ENCODE measurements around the gene CDIPT. TPM values are rescaled to one million over a fixed set of nuclear protein-coding genes. Genes with fewer than 3 reads are reported as not detected.
A peak's percentile ranks its signal among the peaks of the same experiment; 100 is the strongest.

Gene CDIPT
- total RNA-seq, 1 donor from 2014 or later = 37.5 TPM

GRCh38 chr16:29904947-29905346, 41.9 kb upstream of the CDIPT start:
- H3K9me3 Mint-ChIP-seq = no peaks in the 10 kb centered on the region
- peaks cover 19% of the 10 kb centered on the region for H3K27me3 Mint-ChIP-seq (ENCODE audit: low read depth)
- TF ChIP-seq CTCF (conservative IDR thresholded peaks at IDR 0.05) = no peak
- H3K36me3 Mint-ChIP-seq (ENCODE audit: low read depth) = no peaks in the 10 kb centered on the region
- no peak overlapping the region for H3K27ac Mint-ChIP-seq (ENCODE audit: unreplicated experiment)
- peaks cover 5% of the 10 kb centered on the region for H3K4me1 Mint-ChIP-seq
- DNase-seq (ENCODE audit: low read depth, low spot score) = no peak
- H3K4me3 Mint-ChIP-seq = no peak overlapping the region

GRCh38 chr16:29903590-29903989, 40.6 kb upstream of the CDIPT start:
- no peak for TF ChIP-seq CTCF (conservative IDR thresholded peaks at IDR 0.05)
- no peak overlapping the region for H3K27ac Mint-ChIP-seq (ENCODE audit: unreplicated experiment)

GRCh38 chr16:29901607-29901945, 38.5 kb upstream of the CDIPT start:
- no peak for TF ChIP-seq CTCF (conservative IDR thresholded peaks at IDR 0.05)
- DNase-seq (ENCODE audit: low read depth, low spot score) = no peak
- Mint-ChIP-seq H3K4me1 (peaks cover 16% of the 10 kb centered on the region), H3K4me3 (peak overlapping the region; percentile 22), H3K27ac (ENCODE audit: unreplicated experiment) (no peak overlapping the region), H3K27me3 (ENCODE audit: low read depth) (peaks cover 47% of the 10 kb centered on the region), H3K36me3 (ENCODE audit: low read depth) (no peaks in the 10 kb centered on the region), H3K9me3 (no peaks in the 10 kb centered on the region)

More at GRCh38 chr16:29903590-29903989, 40.6 kb upstream of the CDIPT start:
- Mint-ChIP-seq H3K4me3 (peak overlapping the region; percentile 48), H3K36me3 (ENCODE audit: low read depth) (no peaks in the 10 kb centered on the region), H3K27me3 (ENCODE audit: low read depth) (peaks cover 31% of the 10 kb centered on the region), H3K9me3 (no peaks in the 10 kb centered on the region), H3K4me1 (peaks cover 7% of the 10 kb centered on the region)
- no peak for DNase-seq (ENCODE audit: low read depth, low spot score)

GRCh38 chr16:29900888-29901606, 38.0 kb upstream of the CDIPT start:
- Mint-ChIP-seq H3K9me3 (no peaks in the 10 kb centered on the region), H3K27me3 (ENCODE audit: low read depth) (peaks cover 49% of the 10 kb centered on the region), H3K4me1 (peaks cover 16% of the 10 kb centered on the region), H3K4me3 (peak overlapping the region; percentile 70), H3K36me3 (ENCODE audit: low read depth) (no peaks in the 10 kb centered on the region), H3K27ac (ENCODE audit: unreplicated experiment) (no peak overlapping the region)
- no peak for DNase-seq (ENCODE audit: low read depth, low spot score)
- no peak for TF ChIP-seq CTCF (conservative IDR thresholded peaks at IDR 0.05)

GRCh38 chr16:29900102-29900887, 37.3 kb upstream of the CDIPT start, which contains the start of gene ASPHD1:
Gene ASPHD1, plus strand, starts transcription at chr16:29900488. Its CDS starts 484 bp downstream, at chr16:29900972.
- Mint-ChIP-seq H3K27ac (ENCODE audit: unreplicated experiment) (no peak within 1 kb of the TSS), H3K4me1 (peaks cover 16% of the 10 kb centered on the region), H3K9me3 (no peaks in the 10 kb centered on the region), H3K27me3 (ENCODE audit: low read depth) (peaks cover 49% of the 10 kb centered on the region), H3K36me3 (ENCODE audit: low read depth) (no peaks in the 10 kb centered on the region), H3K4me3 (peak within 1 kb of the TSS; percentile 78)
- no peak for TF ChIP-seq CTCF (conservative IDR thresholded peaks at IDR 0.05)
- peak; percentile 49 for DNase-seq (ENCODE audit: low read depth, low spot score)
